HEK293 (cell line): ENCODE measurements around the gene EEF1AKMT3.
A peak's percentile ranks its signal among the peaks of the same experiment; 100 is the strongest.

Source experiments
- BCL11A ChIP-seq: fragments of 450-650 bp; formaldehyde crosslinking; IDR thresholded peaks from 2 replicates; pipeline ENCODE4 v1.5.1; 2016; ENCODE audit warnings: low read depth, missing biosample characterization, missing genetic modification characterization
- GLIS2 ChIP-seq: fragments of 450-650 bp; formaldehyde crosslinking; IDR thresholded peaks from 2 replicates; pipeline ENCODE4 v1.5.1; 2016; ENCODE audit warnings: missing biosample characterization, missing genetic modification characterization
- HOXA7 ChIP-seq: sonication (generic); formaldehyde crosslinking; IDR thresholded peaks from 2 replicates; pipeline ENCODE4 v1.8.1; 2022; ENCODE audit warnings: missing genetic modification reagents, borderline replicate concordance
- KLF1 ChIP-seq: fragments of 450-650 bp; formaldehyde crosslinking; IDR thresholded peaks from 2 replicates; pipeline ENCODE4 v1.5.1; 2016; ENCODE audit warnings: missing biosample characterization, missing genetic modification characterization
- KLF8 ChIP-seq: fragments of 450-650 bp; formaldehyde crosslinking; IDR thresholded peaks from 2 replicates; pipeline ENCODE4 v1.5.1; 2016; ENCODE audit warnings: missing biosample characterization, missing genetic modification characterization
- OVOL3 ChIP-seq: fragments of 450-650 bp; formaldehyde crosslinking; IDR thresholded peaks from 2 replicates; pipeline ENCODE4 v1.5.1; 2016; ENCODE audit warnings: missing biosample characterization, missing genetic modification characterization
- RBAK ChIP-seq: fragments of 450-650 bp; formaldehyde crosslinking; IDR thresholded peaks from 2 replicates; pipeline ENCODE4 v1.5.1; 2016; ENCODE audit warnings: missing biosample characterization, missing genetic modification characterization
- SETDB1 ChIP-seq: IDR thresholded peaks from one replicate; pipeline ENCODE4 v1.6.1; 2017; ENCODE audit warnings: mild to moderate bottlenecking, low read length, moderate library complexity, mixed read lengths; ENCODE audit not compliant: insufficient read length
- SP2 ChIP-seq: fragments of 450-650 bp; formaldehyde crosslinking; IDR thresholded peaks from 2 replicates; pipeline ENCODE4 v1.5.1; 2016; ENCODE audit warnings: missing biosample characterization, missing genetic modification characterization
- ZBTB1 ChIP-seq: fragments of 450-650 bp; formaldehyde crosslinking; IDR thresholded peaks from 2 replicates; pipeline ENCODE4 v1.5.1; 2016; ENCODE audit warnings: missing biosample characterization, missing genetic modification characterization
- ZBTB48 ChIP-seq: fragments of 450-650 bp; formaldehyde crosslinking; IDR thresholded peaks from 2 replicates; pipeline ENCODE4 v1.5.1; 2016; ENCODE audit warnings: missing biosample characterization, missing genetic modification characterization
- ZBTB8A ChIP-seq: fragments of 450-650 bp; formaldehyde crosslinking; IDR thresholded peaks from 2 replicates; pipeline ENCODE4 v1.5.1; 2016; ENCODE audit warnings: missing biosample characterization, missing genetic modification characterization
- ZEB2 ChIP-seq: fragments of 450-650 bp; formaldehyde crosslinking; IDR thresholded peaks from 2 replicates; pipeline ENCODE4 v1.5.1; 2016; ENCODE audit warnings: missing biosample characterization, missing genetic modification characterization
- ZFP3 ChIP-seq: fragments of 450-650 bp; formaldehyde crosslinking; IDR thresholded peaks from 2 replicates; pipeline ENCODE4 v1.5.1; 2016; ENCODE audit warnings: low read depth, missing biosample characterization, missing genetic modification characterization
- ZNF132 ChIP-seq: fragments of 450-650 bp; formaldehyde crosslinking; IDR thresholded peaks from 2 replicates; pipeline ENCODE4 v1.5.1; 2017; ENCODE audit warnings: missing biosample characterization, missing genetic modification characterization, borderline replicate concordance
- ZNF174 ChIP-seq: fragments of 450-650 bp; formaldehyde crosslinking; IDR thresholded peaks from 2 replicates; pipeline ENCODE4 v1.5.0; 2017; ENCODE audit warnings: missing biosample characterization, mild to moderate bottlenecking, missing genetic modification characterization
- ZNF324 ChIP-seq: fragments of 450-650 bp; formaldehyde crosslinking; IDR thresholded peaks from 2 replicates; pipeline ENCODE4 v1.5.1; 2016; ENCODE audit warnings: missing biosample characterization, missing genetic modification characterization
- ZNF341 ChIP-seq: fragments of 450-650 bp; formaldehyde crosslinking; IDR thresholded peaks from 2 replicates; pipeline ENCODE4; 2016; ENCODE audit warnings: low read depth, missing biosample characterization, missing genetic modification characterization
- ZNF404 ChIP-seq: fragments of 450-650 bp; formaldehyde crosslinking; IDR thresholded peaks from 2 replicates; pipeline ENCODE4 v1.5.1; 2017; ENCODE audit warnings: missing biosample characterization, missing genetic modification characterization
- ZNF416 ChIP-seq: fragments of 450-650 bp; formaldehyde crosslinking; IDR thresholded peaks from 2 replicates; pipeline ENCODE4 v1.5.1; 2016; ENCODE audit warnings: missing biosample characterization, missing genetic modification characterization
- ZNF423 ChIP-seq: fragments of 450-650 bp; formaldehyde crosslinking; IDR thresholded peaks from 2 replicates; pipeline ENCODE4 v1.5.1; 2016; ENCODE audit warnings: missing biosample characterization, missing genetic modification characterization
- ZNF530 ChIP-seq: fragments of 450-650 bp; formaldehyde crosslinking; IDR thresholded peaks from 2 replicates; pipeline ENCODE4 v1.5.1; 2016; ENCODE audit warnings: low read depth, missing biosample characterization, missing genetic modification characterization
- ZNF558 ChIP-seq: fragments of 450-650 bp; formaldehyde crosslinking; IDR thresholded peaks from 2 replicates; pipeline ENCODE4 v1.5.1; 2016; ENCODE audit warnings: missing biosample characterization, missing genetic modification characterization
- ZNF571 ChIP-seq: fragments of 450-650 bp; formaldehyde crosslinking; IDR thresholded peaks from 2 replicates; pipeline ENCODE4 v1.5.0; 2017; ENCODE audit warnings: missing biosample characterization, missing genetic modification characterization
- ZNF600 ChIP-seq: fragments of 450-650 bp; formaldehyde crosslinking; IDR thresholded peaks from 2 replicates; pipeline ENCODE4 v1.5.1; 2016; ENCODE audit warnings: missing biosample characterization, missing genetic modification characterization
- ZNF76 ChIP-seq: fragments of 450-650 bp; formaldehyde crosslinking; IDR thresholded peaks from 2 replicates; pipeline ENCODE4; 2016; ENCODE audit warnings: low read depth, missing biosample characterization, missing genetic modification characterization, borderline replicate concordance
- ZNF776 ChIP-seq: fragments of 450-650 bp; formaldehyde crosslinking; IDR thresholded peaks from 2 replicates; pipeline ENCODE4 v1.5.0; 2017; ENCODE audit warnings: missing biosample characterization, missing genetic modification characterization, borderline replicate concordance
- TF ChIP-seq, protein P1 (sequence below): fragments of 450-650 bp; formaldehyde crosslinking; IDR thresholded peaks from 2 replicates; pipeline ENCODE4 v1.5.1; 2016; ENCODE audit warnings: missing biosample characterization, missing genetic modification characterization
- TF ChIP-seq, protein P2 (sequence below): fragments of 450-650 bp; formaldehyde crosslinking; IDR thresholded peaks from 2 replicates; pipeline ENCODE4 v1.5.1; 2016; ENCODE audit warnings: missing biosample characterization, missing genetic modification characterization
- TF ChIP-seq, protein P3 (sequence below): fragments of 450-650 bp; formaldehyde crosslinking; IDR thresholded peaks from 2 replicates; pipeline ENCODE4 v1.5.1; 2017; ENCODE audit warnings: missing biosample characterization, missing genetic modification characterization
- TF ChIP-seq, protein P4 (sequence below): fragments of 450-650 bp; formaldehyde crosslinking; conservative IDR thresholded peaks from 2 replicates; pipeline ENCODE4 v1.5.1; 2016; ENCODE audit warnings: low read depth, missing biosample characterization, missing genetic modification characterization

Gene EEF1AKMT3

DNA sequence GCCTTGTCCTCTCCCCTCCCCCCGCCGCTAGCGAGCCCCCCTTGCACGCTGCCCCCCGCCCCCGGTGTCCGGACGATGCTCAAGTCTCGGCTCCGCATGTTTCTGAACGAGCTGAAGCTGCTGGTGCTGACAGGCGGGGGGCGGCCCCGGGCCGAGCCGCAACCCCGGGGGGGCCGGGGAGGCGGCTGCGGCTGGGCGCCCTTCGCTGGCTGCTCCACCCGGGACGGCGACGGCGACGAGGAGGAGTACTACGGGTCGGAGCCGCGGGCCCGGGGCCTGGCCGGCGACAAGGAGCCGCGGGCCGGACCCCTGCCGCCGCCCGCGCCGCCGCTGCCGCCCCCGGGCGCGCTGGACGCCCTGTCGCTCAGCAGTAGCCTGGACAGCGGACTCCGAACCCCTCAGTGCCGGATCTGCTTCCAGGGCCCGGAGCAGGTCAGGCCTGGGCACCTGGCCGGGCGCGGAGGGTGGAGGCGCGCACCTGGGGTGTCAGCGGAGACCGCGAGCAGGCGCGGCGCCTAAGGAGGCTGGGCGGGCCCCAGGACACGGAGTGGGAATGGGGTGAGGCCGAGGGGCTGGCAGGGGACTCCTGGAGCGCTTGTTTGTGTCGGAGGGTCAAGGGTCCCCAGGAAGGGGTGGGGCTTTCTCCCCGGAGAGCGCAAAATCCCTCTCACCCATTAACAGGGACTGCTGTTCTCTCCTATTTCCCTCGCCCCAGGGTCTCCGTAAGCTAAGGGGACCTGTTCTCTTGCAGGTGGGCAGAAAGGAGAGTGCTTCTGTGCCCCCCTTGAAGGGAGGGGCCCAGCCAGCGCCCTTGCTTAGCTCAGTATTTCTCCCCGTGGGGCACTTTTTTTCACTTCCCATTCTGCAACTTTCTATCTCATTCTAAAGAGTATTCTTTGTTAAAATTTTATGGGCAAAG, 16.7 kb upstream of the EEF1AKMT3 start (continued):
- TF ChIP-seq, protein P1, sequence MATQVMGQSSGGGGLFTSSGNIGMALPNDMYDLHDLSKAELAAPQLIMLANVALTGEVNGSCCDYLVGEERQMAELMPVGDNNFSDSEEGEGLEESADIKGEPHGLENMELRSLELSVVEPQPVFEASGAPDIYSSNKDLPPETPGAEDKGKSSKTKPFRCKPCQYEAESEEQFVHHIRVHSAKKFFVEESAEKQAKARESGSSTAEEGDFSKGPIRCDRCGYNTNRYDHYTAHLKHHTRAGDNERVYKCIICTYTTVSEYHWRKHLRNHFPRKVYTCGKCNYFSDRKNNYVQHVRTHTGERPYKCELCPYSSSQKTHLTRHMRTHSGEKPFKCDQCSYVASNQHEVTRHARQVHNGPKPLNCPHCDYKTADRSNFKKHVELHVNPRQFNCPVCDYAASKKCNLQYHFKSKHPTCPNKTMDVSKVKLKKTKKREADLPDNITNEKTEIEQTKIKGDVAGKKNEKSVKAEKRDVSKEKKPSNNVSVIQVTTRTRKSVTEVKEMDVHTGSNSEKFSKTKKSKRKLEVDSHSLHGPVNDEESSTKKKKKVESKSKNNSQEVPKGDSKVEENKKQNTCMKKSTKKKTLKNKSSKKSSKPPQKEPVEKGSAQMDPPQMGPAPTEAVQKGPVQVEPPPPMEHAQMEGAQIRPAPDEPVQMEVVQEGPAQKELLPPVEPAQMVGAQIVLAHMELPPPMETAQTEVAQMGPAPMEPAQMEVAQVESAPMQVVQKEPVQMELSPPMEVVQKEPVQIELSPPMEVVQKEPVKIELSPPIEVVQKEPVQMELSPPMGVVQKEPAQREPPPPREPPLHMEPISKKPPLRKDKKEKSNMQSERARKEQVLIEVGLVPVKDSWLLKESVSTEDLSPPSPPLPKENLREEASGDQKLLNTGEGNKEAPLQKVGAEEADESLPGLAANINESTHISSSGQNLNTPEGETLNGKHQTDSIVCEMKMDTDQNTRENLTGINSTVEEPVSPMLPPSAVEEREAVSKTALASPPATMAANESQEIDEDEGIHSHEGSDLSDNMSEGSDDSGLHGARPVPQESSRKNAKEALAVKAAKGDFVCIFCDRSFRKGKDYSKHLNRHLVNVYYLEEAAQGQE, result peak; percentile 60; the same call in 1 of the 2 replicates
- TF ChIP-seq KLF1 (tag by site-specific recombination), result peak; percentile 93
- TF ChIP-seq SETDB1, result no peak
- no peak for TF ChIP-seq RBAK
- peak; percentile 81 for TF ChIP-seq ZBTB8A (tag by site-specific recombination)
- TF ChIP-seq, protein P2, sequence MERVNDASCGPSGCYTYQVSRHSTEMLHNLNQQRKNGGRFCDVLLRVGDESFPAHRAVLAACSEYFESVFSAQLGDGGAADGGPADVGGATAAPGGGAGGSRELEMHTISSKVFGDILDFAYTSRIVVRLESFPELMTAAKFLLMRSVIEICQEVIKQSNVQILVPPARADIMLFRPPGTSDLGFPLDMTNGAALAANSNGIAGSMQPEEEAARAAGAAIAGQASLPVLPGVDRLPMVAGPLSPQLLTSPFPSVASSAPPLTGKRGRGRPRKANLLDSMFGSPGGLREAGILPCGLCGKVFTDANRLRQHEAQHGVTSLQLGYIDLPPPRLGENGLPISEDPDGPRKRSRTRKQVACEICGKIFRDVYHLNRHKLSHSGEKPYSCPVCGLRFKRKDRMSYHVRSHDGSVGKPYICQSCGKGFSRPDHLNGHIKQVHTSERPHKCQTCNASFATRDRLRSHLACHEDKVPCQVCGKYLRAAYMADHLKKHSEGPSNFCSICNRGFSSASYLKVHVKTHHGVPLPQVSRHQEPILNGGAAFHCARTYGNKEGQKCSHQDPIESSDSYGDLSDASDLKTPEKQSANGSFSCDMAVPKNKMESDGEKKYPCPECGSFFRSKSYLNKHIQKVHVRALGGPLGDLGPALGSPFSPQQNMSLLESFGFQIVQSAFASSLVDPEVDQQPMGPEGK (tag by site-specific recombination), result peak; percentile 58
- 0 out of 2 replicates have a peak, but pooled peaks have one; percentile 24 for TF ChIP-seq ZBTB48 (tag by site-specific recombination)
- TF ChIP-seq ZNF404 (tag by site-specific recombination), result no peak
- TF ChIP-seq ZNF423 (tag by site-specific recombination), result peak; percentile 85
- no peak for TF ChIP-seq ZBTB1 (tag by site-specific recombination)
- no peak for TF ChIP-seq OVOL3
- no peak for TF ChIP-seq ZNF571
- peak; percentile 65 for TF ChIP-seq ZNF341
- no peak for TF ChIP-seq ZNF132 (tag by site-specific recombination)
- TF ChIP-seq, protein P3, sequence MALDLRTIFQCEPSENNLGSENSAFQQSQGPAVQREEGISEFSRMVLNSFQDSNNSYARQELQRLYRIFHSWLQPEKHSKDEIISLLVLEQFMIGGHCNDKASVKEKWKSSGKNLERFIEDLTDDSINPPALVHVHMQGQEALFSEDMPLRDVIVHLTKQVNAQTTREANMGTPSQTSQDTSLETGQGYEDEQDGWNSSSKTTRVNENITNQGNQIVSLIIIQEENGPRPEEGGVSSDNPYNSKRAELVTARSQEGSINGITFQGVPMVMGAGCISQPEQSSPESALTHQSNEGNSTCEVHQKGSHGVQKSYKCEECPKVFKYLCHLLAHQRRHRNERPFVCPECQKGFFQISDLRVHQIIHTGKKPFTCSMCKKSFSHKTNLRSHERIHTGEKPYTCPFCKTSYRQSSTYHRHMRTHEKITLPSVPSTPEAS, result no peak
- no peak for TF ChIP-seq ZNF416 (tag by site-specific recombination)
- no peak for TF ChIP-seq HOXA7 (CRISPR knock-in tag)
- no peak for TF ChIP-seq BCL11A (tag by site-specific recombination)
- TF ChIP-seq ZFP3, result no peak
- TF ChIP-seq SP2, result peak; percentile 29; the same call in 1 of the 2 replicates
- 0 out of 2 replicates have a peak, but pooled peaks have one; percentile 18 for TF ChIP-seq ZEB2 (tag by site-specific recombination)
- peak; percentile 78 for TF ChIP-seq ZNF600 (tag by site-specific recombination)
- TF ChIP-seq GLIS2 (tag by site-specific recombination), result peak; percentile 71
- TF ChIP-seq ZNF76 (tag by site-specific recombination), result no peak
- no peak for TF ChIP-seq ZNF530 (tag by site-specific recombination)
- no peak for TF ChIP-seq ZNF174 (tag by site-specific recombination)
- peak; percentile 49; the same call in 1 of the 2 replicates for TF ChIP-seq KLF8 (tag by site-specific recombination)
- TF ChIP-seq ZNF558, result no peak
- TF ChIP-seq, protein P4, sequence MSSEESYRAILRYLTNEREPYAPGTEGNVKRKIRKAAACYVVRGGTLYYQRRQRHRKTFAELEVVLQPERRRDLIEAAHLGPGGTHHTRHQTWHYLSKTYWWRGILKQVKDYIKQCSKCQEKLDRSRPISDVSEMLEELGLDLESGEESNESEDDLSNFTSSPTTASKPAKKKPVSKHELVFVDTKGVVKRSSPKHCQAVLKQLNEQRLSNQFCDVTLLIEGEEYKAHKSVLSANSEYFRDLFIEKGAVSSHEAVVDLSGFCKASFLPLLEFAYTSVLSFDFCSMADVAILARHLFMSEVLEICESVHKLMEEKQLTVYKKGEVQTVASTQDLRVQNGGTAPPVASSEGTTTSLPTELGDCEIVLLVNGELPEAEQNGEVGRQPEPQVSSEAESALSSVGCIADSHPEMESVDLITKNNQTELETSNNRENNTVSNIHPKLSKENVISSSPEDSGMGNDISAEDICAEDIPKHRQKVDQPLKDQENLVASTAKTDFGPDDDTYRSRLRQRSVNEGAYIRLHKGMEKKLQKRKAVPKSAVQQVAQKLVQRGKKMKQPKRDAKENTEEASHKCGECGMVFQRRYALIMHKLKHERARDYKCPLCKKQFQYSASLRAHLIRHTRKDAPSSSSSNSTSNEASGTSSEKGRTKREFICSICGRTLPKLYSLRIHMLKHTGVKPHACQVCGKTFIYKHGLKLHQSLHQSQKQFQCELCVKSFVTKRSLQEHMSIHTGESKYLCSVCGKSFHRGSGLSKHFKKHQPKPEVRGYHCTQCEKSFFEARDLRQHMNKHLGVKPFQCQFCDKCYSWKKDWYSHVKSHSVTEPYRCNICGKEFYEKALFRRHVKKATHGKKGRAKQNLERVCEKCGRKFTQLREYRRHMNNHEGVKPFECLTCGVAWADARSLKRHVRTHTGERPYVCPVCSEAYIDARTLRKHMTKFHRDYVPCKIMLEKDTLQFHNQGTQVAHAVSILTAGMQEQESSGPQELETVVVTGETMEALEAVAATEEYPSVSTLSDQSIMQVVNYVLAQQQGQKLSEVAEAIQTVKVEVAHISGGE, result 0 out of 2 replicates have a peak, but pooled peaks have one; percentile 22
- no peak for TF ChIP-seq ZNF324 (tag by site-specific recombination)
- TF ChIP-seq ZNF776 (tag by site-specific recombination), result no peak
